Measurements from ENCODE around the gene VPS50. TPM values are rescaled to one million over a fixed set of nuclear protein-coding genes. Genes with fewer than 3 reads are reported as not detected.

VPS50 gene
- total and polyA plus RNA-seq, 10 of the 15 experiments (the other 5 are each of a cell fraction or from before 2014, with no cell fraction given) = 4.0 to 22.0 (median 16.2) TPM

- POLR2A ChIA-PET = no interaction called here
- Histone ChIP-seq H3K4me3 (no peak overlapping the region), H2AFZ (ENCODE audit: control insufficient read depth, low read depth, low read length) (no peak overlapping the region), H3K9me3 (replicated peaks; ENCODE audit: control insufficient read depth, insufficient read depth, low read length) (no peaks in the 10 kb centered on the region), H3K4me1 (ENCODE audit: control insufficient read depth, insufficient read depth, low read length) (no peaks in the 10 kb centered on the region), H3K4me2 (ENCODE audit: control insufficient read depth, insufficient read depth) (no peak overlapping the region), H3K27ac (ENCODE audit: control insufficient read depth, insufficient read depth) (no peak overlapping the region), H3K27me3 (replicated peaks in 1 of 2; ENCODE audit: control insufficient read depth in 2 of 2, insufficient read depth in 2 of 2, low read length in 1 of 2) (no peaks in the 10 kb centered on the region; a peak in 1 of 4 replicates), H3K79me2 (ENCODE audit: control insufficient read depth, insufficient read depth, low read length) (no peaks in the 10 kb centered on the region), H3K36me3 (ENCODE audit: control insufficient read depth in 2 of 2, insufficient read depth in 2 of 2, low read length in 1 of 2) (no peaks in the 10 kb centered on the region), H3K9ac (ENCODE audit: control insufficient read depth, insufficient read depth, low read length) (no peak overlapping the region), H4K20me1 (ENCODE audit: control insufficient read depth, insufficient read depth) (no peaks in the 10 kb centered on the region)
- FAIRE-seq (no peak), ATAC-seq (no peak), DNase-seq (ENCODE audit: low read depth, low spot score) (no peak)
- SMC1A ChIA-PET (ENCODE audit: uncharacterized antibody, unreplicated experiment) = no interaction called here
- WGBS (ENCODE audit: insufficient coverage, insufficient replicate concordance, low lambda C conversion rate, missing lambda C conversion rate) = 42% methylated on average over 1 of the region's 1 CpG
- no TSS peak for BruUV-seq (replicated peaks)
- RAD21 ChIA-PET (ENCODE audit: unreplicated experiment) = no interaction called here
- in situ Hi-C loops (cut with MboI) = no loop called here
- intact Hi-C loops (cut with micrococcal nuclease; ENCODE audit: unreplicated experiment) = no loop called here
- TF ChIP-seq RAD21 (IDR thresholded peaks at IDR 0.05; ENCODE audit: insufficient read depth, low read depth, low read length) (no peak), TARDBP (IDR thresholded peaks at IDR 0.05; ENCODE audit: borderline replicate concordance) (no peak), SMC3 (IDR thresholded peaks at IDR 0.05; ENCODE audit: borderline replicate concordance, low read length) (no peak), TCF3 (IDR thresholded peaks at IDR 0.05; ENCODE audit: borderline replicate concordance, insufficient read depth, low read depth, low read length) (no peak), IKZF1 (conservative IDR thresholded peaks at IDR 0.05) (no peak), SRF (IDR thresholded peaks at IDR 0.05; ENCODE audit: low read depth in 2 of 2, low read length in 2 of 2) (no peak), ESRRA (IDR thresholded peaks at IDR 0.05; ENCODE audit: low read length) (no peak), MTA2 (IDR thresholded peaks at IDR 0.05; ENCODE audit: low read depth) (no peak), HDAC2 (IDR thresholded peaks at IDR 0.05) (no peak), IRF5 (IDR thresholded peaks at IDR 0.05; ENCODE audit: borderline replicate concordance) (no peak), SUPT20H (IDR thresholded peaks at IDR 0.05; ENCODE audit: borderline replicate concordance, control insufficient read depth, low read depth, low read length) (no peak), CEBPB (IDR thresholded peaks at IDR 0.05; ENCODE audit: borderline replicate concordance in 1 of 2, low read depth in 2 of 2, low read length in 2 of 2) (no peak), FOXK2 (IDR thresholded peaks at IDR 0.05) (no peak), BACH1 (IDR thresholded peaks at IDR 0.05; ENCODE audit: borderline replicate concordance) (no peak), CBFB (IDR thresholded peaks at IDR 0.05; ENCODE audit: low read depth) (no peak)
- TF ChIP-seq, protein P1, sequence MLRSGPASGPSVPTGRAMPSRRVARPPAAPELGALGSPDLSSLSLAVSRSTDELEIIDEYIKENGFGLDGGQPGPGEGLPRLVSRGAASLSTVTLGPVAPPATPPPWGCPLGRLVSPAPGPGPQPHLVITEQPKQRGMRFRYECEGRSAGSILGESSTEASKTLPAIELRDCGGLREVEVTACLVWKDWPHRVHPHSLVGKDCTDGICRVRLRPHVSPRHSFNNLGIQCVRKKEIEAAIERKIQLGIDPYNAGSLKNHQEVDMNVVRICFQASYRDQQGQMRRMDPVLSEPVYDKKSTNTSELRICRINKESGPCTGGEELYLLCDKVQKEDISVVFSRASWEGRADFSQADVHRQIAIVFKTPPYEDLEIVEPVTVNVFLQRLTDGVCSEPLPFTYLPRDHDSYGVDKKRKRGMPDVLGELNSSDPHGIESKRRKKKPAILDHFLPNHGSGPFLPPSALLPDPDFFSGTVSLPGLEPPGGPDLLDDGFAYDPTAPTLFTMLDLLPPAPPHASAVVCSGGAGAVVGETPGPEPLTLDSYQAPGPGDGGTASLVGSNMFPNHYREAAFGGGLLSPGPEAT (IDR thresholded peaks at IDR 0.05; ENCODE audit: low read depth) = no peak
- TF ChIP-seq, protein P2, sequence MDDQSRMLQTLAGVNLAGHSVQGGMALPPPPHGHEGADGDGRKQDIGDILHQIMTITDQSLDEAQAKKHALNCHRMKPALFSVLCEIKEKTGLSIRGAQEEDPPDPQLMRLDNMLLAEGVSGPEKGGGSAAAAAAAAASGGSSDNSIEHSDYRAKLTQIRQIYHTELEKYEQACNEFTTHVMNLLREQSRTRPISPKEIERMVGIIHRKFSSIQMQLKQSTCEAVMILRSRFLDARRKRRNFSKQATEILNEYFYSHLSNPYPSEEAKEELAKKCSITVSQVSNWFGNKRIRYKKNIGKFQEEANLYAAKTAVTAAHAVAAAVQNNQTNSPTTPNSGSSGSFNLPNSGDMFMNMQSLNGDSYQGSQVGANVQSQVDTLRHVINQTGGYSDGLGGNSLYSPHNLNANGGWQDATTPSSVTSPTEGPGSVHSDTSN (IDR thresholded peaks at IDR 0.05; ENCODE audit: insufficient replicate concordance, low read depth, low read length) = no peak
- TF ChIP-seq, protein P3, sequence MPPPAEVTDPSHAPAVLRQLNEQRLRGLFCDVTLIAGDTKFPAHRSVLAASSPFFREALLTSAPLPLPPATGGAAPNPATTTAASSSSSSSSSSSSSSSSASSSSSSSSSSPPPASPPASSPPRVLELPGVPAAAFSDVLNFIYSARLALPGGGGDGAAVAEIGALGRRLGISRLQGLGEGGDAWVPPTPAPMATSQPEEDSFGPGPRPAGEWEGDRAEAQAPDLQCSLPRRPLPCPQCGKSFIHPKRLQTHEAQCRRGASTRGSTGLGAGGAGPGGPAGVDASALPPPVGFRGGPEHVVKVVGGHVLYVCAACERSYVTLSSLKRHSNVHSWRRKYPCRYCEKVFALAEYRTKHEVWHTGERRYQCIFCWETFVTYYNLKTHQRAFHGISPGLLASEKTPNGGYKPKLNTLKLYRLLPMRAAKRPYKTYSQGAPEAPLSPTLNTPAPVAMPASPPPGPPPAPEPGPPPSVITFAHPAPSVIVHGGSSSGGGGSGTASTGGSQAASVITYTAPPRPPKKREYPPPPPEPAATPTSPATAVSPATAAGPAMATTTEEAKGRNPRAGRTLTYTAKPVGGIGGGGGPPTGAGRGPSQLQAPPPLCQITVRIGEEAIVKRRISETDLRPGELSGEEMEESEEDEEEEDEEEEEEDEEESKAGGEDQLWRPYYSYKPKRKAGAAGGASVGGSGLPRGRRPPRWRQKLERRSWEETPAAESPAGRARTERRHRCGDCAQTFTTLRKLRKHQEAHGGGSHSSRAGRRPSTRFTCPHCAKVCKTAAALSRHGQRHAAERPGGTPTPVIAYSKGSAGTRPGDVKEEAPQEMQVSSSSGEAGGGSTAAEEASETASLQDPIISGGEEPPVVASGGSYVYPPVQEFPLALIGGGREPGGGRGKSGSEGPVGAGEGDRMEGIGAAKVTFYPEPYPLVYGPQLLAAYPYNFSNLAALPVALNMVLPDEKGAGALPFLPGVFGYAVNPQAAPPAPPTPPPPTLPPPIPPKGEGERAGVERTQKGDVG (CRISPR knock-in tag; IDR thresholded peaks at IDR 0.05) = no peak
- CTCF ChIA-PET = no interaction called here
Observed at GRCh38 chr7:93392984-93393383, 160.8 kb downstream of the VPS50 start.
